GM13977 (cell line): ENCODE data around the gene RNPEPL1.

ENCODE experiments used
- DNase-seq: peaks from one replicate; pipeline ENCODE4 v3.0.0; 2012; ENCODE audit warnings: low spot score
- in situ Hi-C: fragments of 300-500 bp; cut with MboI; formaldehyde crosslinking; loops from one replicate; pipeline ENCODE4 v1.12.0; 2022; ENCODE audit warnings: low sequenced_read_pairs, low pct_unique_long_range_greater_than_20kb, mixed read lengths, inconsistent platforms; ENCODE audit not compliant: unreplicated experiment
- TF ChIP-seq, protein P1 (sequence below): IDR thresholded peaks from 2 replicates; pipeline ENCODE4 v1.5.1; 2012; ENCODE audit warnings: mild to moderate bottlenecking, control low read depth; ENCODE audit not compliant: insufficient read depth; ENCODE audit errors: extremely low read depth, missing control alignments

RNPEPL1 gene

DNA sequence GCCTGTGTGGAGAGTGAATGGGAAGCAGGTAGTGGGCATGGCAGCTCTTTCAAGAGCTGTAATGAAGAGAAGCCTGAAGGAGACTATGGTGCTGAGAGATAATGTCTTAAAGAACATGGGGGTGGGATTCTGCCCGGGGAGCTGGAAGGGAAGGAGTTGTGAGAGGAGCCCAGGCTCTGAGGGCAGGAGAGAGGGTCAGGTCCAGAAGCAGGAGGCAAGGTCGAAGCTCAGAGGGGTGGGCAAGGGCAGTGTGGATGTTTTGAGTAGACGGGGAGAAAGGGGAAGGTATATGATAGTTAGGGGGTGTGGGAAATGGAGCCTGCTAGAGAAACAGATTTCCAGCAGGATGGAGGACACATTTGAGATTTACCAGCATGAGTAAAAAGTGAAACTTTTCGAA, 20.4 kb downstream of the RNPEPL1 start:
- in situ Hi-C loops, result no loop called here
- no peak for DNase-seq

GRCh38 chr2:240589375-240589774, 21.1 kb downstream of the RNPEPL1 start:
- in situ Hi-C loops, result no loop called here
- TF ChIP-seq, protein P1, sequence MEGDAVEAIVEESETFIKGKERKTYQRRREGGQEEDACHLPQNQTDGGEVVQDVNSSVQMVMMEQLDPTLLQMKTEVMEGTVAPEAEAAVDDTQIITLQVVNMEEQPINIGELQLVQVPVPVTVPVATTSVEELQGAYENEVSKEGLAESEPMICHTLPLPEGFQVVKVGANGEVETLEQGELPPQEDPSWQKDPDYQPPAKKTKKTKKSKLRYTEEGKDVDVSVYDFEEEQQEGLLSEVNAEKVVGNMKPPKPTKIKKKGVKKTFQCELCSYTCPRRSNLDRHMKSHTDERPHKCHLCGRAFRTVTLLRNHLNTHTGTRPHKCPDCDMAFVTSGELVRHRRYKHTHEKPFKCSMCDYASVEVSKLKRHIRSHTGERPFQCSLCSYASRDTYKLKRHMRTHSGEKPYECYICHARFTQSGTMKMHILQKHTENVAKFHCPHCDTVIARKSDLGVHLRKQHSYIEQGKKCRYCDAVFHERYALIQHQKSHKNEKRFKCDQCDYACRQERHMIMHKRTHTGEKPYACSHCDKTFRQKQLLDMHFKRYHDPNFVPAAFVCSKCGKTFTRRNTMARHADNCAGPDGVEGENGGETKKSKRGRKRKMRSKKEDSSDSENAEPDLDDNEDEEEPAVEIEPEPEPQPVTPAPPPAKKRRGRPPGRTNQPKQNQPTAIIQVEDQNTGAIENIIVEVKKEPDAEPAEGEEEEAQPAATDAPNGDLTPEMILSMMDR, result no peak
- no peak for DNase-seq

More for the DNA sequence above, 20.4 kb downstream of the RNPEPL1 start:
- TF ChIP-seq, protein P1, result no peak

DNA sequence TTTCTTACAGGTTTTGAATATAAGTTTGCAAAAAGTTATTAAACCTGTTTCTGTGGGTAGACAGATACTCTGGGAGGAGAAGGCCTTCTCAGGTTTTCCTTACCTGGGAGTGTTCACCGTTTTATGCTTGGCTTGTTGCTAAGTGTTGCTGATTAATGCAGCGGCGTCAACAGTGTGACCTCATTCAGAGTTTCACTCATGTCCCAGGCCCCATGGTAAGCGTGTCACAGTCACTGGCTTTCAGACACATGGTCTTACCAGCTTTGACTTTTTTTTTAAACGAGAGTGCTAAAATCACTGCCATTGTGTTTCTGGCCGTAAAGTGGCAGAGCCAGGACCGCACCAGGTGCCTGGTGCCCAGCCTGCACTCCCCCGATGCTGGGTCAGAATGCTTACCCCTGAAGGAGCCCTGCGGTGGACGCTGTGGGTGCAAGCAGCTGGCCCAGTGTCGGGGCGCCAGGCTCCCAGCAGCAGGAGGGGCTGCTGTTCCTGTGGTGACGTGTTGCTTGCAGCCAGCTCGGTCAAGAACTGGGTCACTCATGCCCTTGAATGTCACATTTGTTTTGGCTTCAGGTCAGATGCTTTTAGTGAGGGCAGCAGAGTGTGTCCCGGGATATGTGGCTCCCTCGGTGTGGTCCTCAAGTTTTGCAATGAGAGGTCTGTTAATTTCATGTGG, 21.7 kb downstream of the RNPEPL1 start:
- in situ Hi-C loops, result no loop called here
- DNase-seq, result no peak

GRCh38 chr2:240590681-240591111, 22.4 kb downstream of the RNPEPL1 start:
- DNase-seq, result no peak
- in situ Hi-C loops, result no loop called here
- TF ChIP-seq, protein P1, result no peak

More for the DNA sequence above, 21.7 kb downstream of the RNPEPL1 start:
- TF ChIP-seq, protein P1, result no peak

GRCh38 chr2:240591226-240591625, 22.9 kb downstream of the RNPEPL1 start:
- TF ChIP-seq, protein P1, result no peak
- no peak for DNase-seq
- in situ Hi-C loops, result no loop called here

GRCh38 chr2:240591784-240592183, 23.5 kb downstream of the RNPEPL1 start:
- TF ChIP-seq, protein P1, result no peak
- in situ Hi-C loops, result no loop called here
- DNase-seq, result no peak
